Measurements from ENCODE around the gene EGFR.

Gene EGFR

GRCh38 chr7:55101359-55101758 lies 82.5 kb downstream of the EGFR start:
- DNase-seq (ENCODE audit: low read depth): no peak

GRCh38 chr7:55104123-55104522 lies 85.3 kb downstream of the EGFR start:
- DNase-seq (ENCODE audit: low read depth): no peak

GRCh38 chr7:55104712-55105433 lies 86.1 kb downstream of the EGFR start:
- DNase-seq (ENCODE audit: low read depth): no peak

GRCh38 chr7:55105952-55106351 lies 87.1 kb downstream of the EGFR start:
- no peak for DNase-seq (ENCODE audit: low read depth)

- no peak for DNase-seq (ENCODE audit: low read depth)
These were observed 89.1 kb downstream of the EGFR start for GRCh38 chr7:55107946-55108345.

- DNase-seq (ENCODE audit: low read depth): no peak
These were observed 89.6 kb downstream of the EGFR start for GRCh38 chr7:55108401-55108800.

- no peak for DNase-seq (ENCODE audit: low read depth)
These were observed 90.0 kb downstream of the EGFR start for GRCh38 chr7:55108818-55109217.

GRCh38 chr7:55109404-55110167 lies 90.8 kb downstream of the EGFR start:
- no peak for DNase-seq (ENCODE audit: low read depth)

GRCh38 chr7:55110282-55110992 lies 91.6 kb downstream of the EGFR start:
- DNase-seq (ENCODE audit: low read depth): no peak

- no peak for DNase-seq (ENCODE audit: low read depth)
These were observed 92.2 kb downstream of the EGFR start for GRCh38 chr7:55110993-55111361.

- no peak for DNase-seq (ENCODE audit: low read depth)
These were observed 93.2 kb downstream of the EGFR start for GRCh38 chr7:55112056-55112455.

- no peak for DNase-seq (ENCODE audit: low read depth)
These were observed 95.1 kb downstream of the EGFR start for GRCh38 chr7:55113760-55114540.

GRCh38 chr7:55117286-55117685 lies 98.5 kb downstream of the EGFR start:
- no peak for DNase-seq (ENCODE audit: low read depth)

GRCh38 chr7:55118426-55118825 lies 99.6 kb downstream of the EGFR start:
- DNase-seq (ENCODE audit: low read depth): no peak

- no peak for DNase-seq (ENCODE audit: low read depth)
These were observed 100.8 kb downstream of the EGFR start for GRCh38 chr7:55119571-55119970.

GRCh38 chr7:55120074-55120473 lies 101.3 kb downstream of the EGFR start:
- DNase-seq (ENCODE audit: low read depth): no peak

GRCh38 chr7:55120501-55121198 lies 101.8 kb downstream of the EGFR start:
- no peak for DNase-seq (ENCODE audit: low read depth)

GRCh38 chr7:55121249-55121648 lies 102.4 kb downstream of the EGFR start:
- DNase-seq (ENCODE audit: low read depth): no peak

GRCh38 chr7:55122263-55122662 lies 103.4 kb downstream of the EGFR start:
- no peak for DNase-seq (ENCODE audit: low read depth)

- DNase-seq (ENCODE audit: low read depth): no peak
These were observed 106.4 kb downstream of the EGFR start for GRCh38 chr7:55124989-55125875.

- no peak for DNase-seq (ENCODE audit: low read depth)
These were observed 108.3 kb downstream of the EGFR start for GRCh38 chr7:55127135-55127551.
